ENCODE data around the gene MYB. TPM values are rescaled to one million over a fixed set of nuclear protein-coding genes. Genes with fewer than 3 reads are reported as not detected.

MYB gene
- total and polyA plus RNA-seq, 2 of the 8 experiments (the other 6 are each of a cell fraction or from before 2014, with no cell fraction given): 4.0 to 7.6 TPM

GRCh38 chr6:135244805-135245204, 63.7 kb downstream of the MYB start (continued):
- TF ChIP-seq CHD7 (IDR thresholded peaks at IDR 0.05; ENCODE audit: insufficient replicate concordance, low read length): no peak
- TF ChIP-seq JUN (IDR thresholded peaks at IDR 0.05; ENCODE audit: low read depth, low read length): no peak
- no peak for TF ChIP-seq GABPA (IDR thresholded peaks at IDR 0.05; ENCODE audit: borderline replicate concordance, insufficient read depth, low read length)
- TF ChIP-seq EGR1 (IDR thresholded peaks at IDR 0.05; ENCODE audit: borderline replicate concordance, low read depth, low read length): no peak
- TF ChIP-seq CHD1 (IDR thresholded peaks at IDR 0.05; ENCODE audit: low read depth, low read length): no peak

Measured in H1 (cell line).